Stimulated activated CD4-positive, alpha-beta T cell treated with anti-CD3 and anti-CD28 coated beads, Interleukin-2, amount 100 ng/mL, for 4 hours (primary cell): ENCODE data around the gene CRYAA.
"Not testable (repeated sequence)": the region's sequence is repeated elsewhere in the genome, so short reads cannot be mapped to it uniquely, and the experiment has no call there.

Experiments
- DNase-seq: peaks from one replicate; pipeline ENCODE4 v3.0.0-alpha.2; 2020; ENCODE audit warnings: low read depth

CRYAA gene

GRCh38 chr21:43177043-43177906, 8.5 kb downstream of the CRYAA start:
- DNase-seq, result not testable (repeated sequence)

GRCh38 chr21:43178175-43178826, 9.5 kb downstream of the CRYAA start:
- DNase-seq, result not testable (repeated sequence)

- DNase-seq, result not testable (repeated sequence)
Observed at GRCh38 chr21:43181033-43181432, 12.2 kb downstream of the CRYAA start.

GRCh38 chr21:43187268-43187667, 18.5 kb downstream of the CRYAA start:
- not testable (repeated sequence) for DNase-seq

GRCh38 chr21:43187715-43188114, 18.9 kb downstream of the CRYAA start:
- no peak for DNase-seq

GRCh38 chr21:43188181-43188580, 19.4 kb downstream of the CRYAA start:
- no peak for DNase-seq

GRCh38 chr21:43188592-43189210, 19.9 kb downstream of the CRYAA start:
- no peak for DNase-seq

GRCh38 chr21:43189936-43190335, 21.1 kb downstream of the CRYAA start:
- no peak for DNase-seq

GRCh38 chr21:43190544-43190943, 21.7 kb downstream of the CRYAA start:
- no peak for DNase-seq

- DNase-seq, result no peak
Observed at GRCh38 chr21:43190951-43191350, 22.1 kb downstream of the CRYAA start.

- no peak for DNase-seq
Observed at GRCh38 chr21:43191521-43191920, 22.7 kb downstream of the CRYAA start.

- no peak for DNase-seq
Observed at GRCh38 chr21:43191971-43192370, 23.2 kb downstream of the CRYAA start.

GRCh38 chr21:43192501-43193081, 23.8 kb downstream of the CRYAA start:
- no peak for DNase-seq

- no peak for DNase-seq
Observed at GRCh38 chr21:43193088-43193650, 24.4 kb downstream of the CRYAA start.

- no peak for DNase-seq
Observed at GRCh38 chr21:43193651-43194302, 25.0 kb downstream of the CRYAA start.

GRCh38 chr21:43194303-43195120, 25.7 kb downstream of the CRYAA start:
- DNase-seq, result no peak

- DNase-seq, result no peak
Observed at GRCh38 chr21:43195121-43196021, 26.6 kb downstream of the CRYAA start.

GRCh38 chr21:43196826-43197225, 28.0 kb downstream of the CRYAA start:
- no peak for DNase-seq

- no peak for DNase-seq
Observed at GRCh38 chr21:43198376-43198775, 29.6 kb downstream of the CRYAA start.

- DNase-seq, result no peak
Observed at GRCh38 chr21:43201491-43201890, 32.7 kb downstream of the CRYAA start.
